Measurements from ENCODE around the gene WWOX.

Gene WWOX

GRCh38 chr16:79062336-79062735, 962.9 kb downstream of the WWOX start:
- no peak for DNase-seq

- no peak for DNase-seq
Observed at GRCh38 chr16:79062821-79063220, 963.4 kb downstream of the WWOX start.

- DNase-seq: no peak
Observed at GRCh38 chr16:79064256-79064972, 965.0 kb downstream of the WWOX start.

- DNase-seq: no peak
Observed at GRCh38 chr16:79066561-79066960, 967.1 kb downstream of the WWOX start.

GRCh38 chr16:79067600-79067999, 968.1 kb downstream of the WWOX start:
- DNase-seq: no peak

GRCh38 chr16:79069121-79069520, 969.7 kb downstream of the WWOX start:
- DNase-seq: no peak

- no peak for DNase-seq
Observed at GRCh38 chr16:79069633-79070032, 970.2 kb downstream of the WWOX start.

GRCh38 chr16:79071424-79071823, 972.0 kb downstream of the WWOX start:
- no peak for DNase-seq

- DNase-seq: no peak
Observed at GRCh38 chr16:79072517-79072916, 973.1 kb downstream of the WWOX start.

- DNase-seq: no peak
Observed at GRCh38 chr16:79073566-79073965, 974.1 kb downstream of the WWOX start.

GRCh38 chr16:79074541-79074940, 975.1 kb downstream of the WWOX start:
- no peak for DNase-seq

GRCh38 chr16:79074951-79075350, 975.5 kb downstream of the WWOX start:
- DNase-seq: no peak

GRCh38 chr16:79076047-79076767, 976.8 kb downstream of the WWOX start:
- peak; percentile 67 for DNase-seq

- no peak for DNase-seq
Observed at GRCh38 chr16:79077346-79077745, 977.9 kb downstream of the WWOX start.

- DNase-seq: no peak
Observed at GRCh38 chr16:79079656-79080420, 980.4 kb downstream of the WWOX start.

- DNase-seq: peak; percentile 70
Observed at GRCh38 chr16:79081297-79082066, 982.0 kb downstream of the WWOX start.

GRCh38 chr16:79082970-79083369, 983.5 kb downstream of the WWOX start:
- DNase-seq: peak; percentile 47

GRCh38 chr16:79083508-79084299, 984.2 kb downstream of the WWOX start:
- DNase-seq: peak; percentile 34

GRCh38 chr16:79088971-79089370, 989.5 kb downstream of the WWOX start:
- no peak for DNase-seq

- peak; percentile 75 for DNase-seq
Observed at GRCh38 chr16:79089735-79090284, 990.4 kb downstream of the WWOX start.

- DNase-seq: no peak
Observed at GRCh38 chr16:79090966-79091365, 991.5 kb downstream of the WWOX start.

- DNase-seq: no peak
Observed at GRCh38 chr16:79092846-79093245, 993.4 kb downstream of the WWOX start.
